ENCODE data around the gene PRICKLE1. TPM values are rescaled to one million over a fixed set of nuclear protein-coding genes. Genes with fewer than 3 reads are reported as not detected.
A peak's percentile ranks its signal among the peaks of the same experiment; 100 is the strongest.

The PRICKLE1 gene
- under 1 TPM; 0.14 to 0.18 TPM for total RNA-seq

GRCh38 chr12:42589465-42590329 is at the start of gene PRICKLE1:
PRICKLE1 (minus strand) TSS chr12:42589746; CDS start chr12:42472516, 117,230 bp downstream.
- H3K27me3 Mint-ChIP-seq = peaks cover 69% of the 10 kb centered on the region
- peak; percentile 65 for DNase-seq
- no peak within 1 kb of the TSS for H3K27ac Mint-ChIP-seq
- H3K9me3 Mint-ChIP-seq = no peaks in the 10 kb centered on the region
- peak within 1 kb of the TSS; percentile 67 for H3K4me3 Mint-ChIP-seq
- H3K4me1 Mint-ChIP-seq = peaks cover 11% of the 10 kb centered on the region
- H3K36me3 Mint-ChIP-seq = no peaks in the 10 kb centered on the region

- no peaks in the 10 kb centered on the region for H3K9me3 Mint-ChIP-seq
These were observed 49.2 kb upstream of the PRICKLE1 start for GRCh38 chr12:42638697-42639096.

GRCh38 chr12:42638011-42638410 is 48.5 kb upstream of the PRICKLE1 start:
- no peak for DNase-seq
- no peaks in the 10 kb centered on the region for H3K4me1 Mint-ChIP-seq
- no peak overlapping the region for H3K4me3 Mint-ChIP-seq
- H3K27me3 Mint-ChIP-seq = peaks cover 11% of the 10 kb centered on the region
- H3K27ac Mint-ChIP-seq = no peak overlapping the region
- no peaks in the 10 kb centered on the region for H3K36me3 Mint-ChIP-seq
- no peaks in the 10 kb centered on the region for H3K9me3 Mint-ChIP-seq

More at GRCh38 chr12:42638697-42639096, 49.2 kb upstream of the PRICKLE1 start:
- H3K27ac Mint-ChIP-seq = no peak overlapping the region
- no peak overlapping the region for H3K4me3 Mint-ChIP-seq
- H3K4me1 Mint-ChIP-seq = no peaks in the 10 kb centered on the region
- no peak for DNase-seq
- no peaks in the 10 kb centered on the region for H3K36me3 Mint-ChIP-seq
- peaks cover 11% of the 10 kb centered on the region for H3K27me3 Mint-ChIP-seq

- Mint-ChIP-seq H3K4me1 (no peaks in the 10 kb centered on the region), H3K27ac (no peak overlapping the region), H3K9me3 (no peaks in the 10 kb centered on the region), H3K36me3 (no peaks in the 10 kb centered on the region), H3K27me3 (peaks cover 11% of the 10 kb centered on the region), H3K4me3 (no peak overlapping the region)
- no peak for DNase-seq
These were observed 47.4 kb upstream of the PRICKLE1 start for GRCh38 chr12:42636993-42637392.

GRCh38 chr12:42633594-42633993 is 44.0 kb upstream of the PRICKLE1 start:
- Mint-ChIP-seq H3K4me3 (no peak overlapping the region), H3K27ac (no peak overlapping the region), H3K9me3 (no peaks in the 10 kb centered on the region), H3K4me1 (no peaks in the 10 kb centered on the region), H3K36me3 (no peaks in the 10 kb centered on the region), H3K27me3 (peaks cover 3% of the 10 kb centered on the region)
- DNase-seq = no peak

- H3K4me1 Mint-ChIP-seq = no peaks in the 10 kb centered on the region
- H3K27me3 Mint-ChIP-seq = peaks cover 3% of the 10 kb centered on the region
- no peak overlapping the region for H3K4me3 Mint-ChIP-seq
- H3K9me3 Mint-ChIP-seq = no peaks in the 10 kb centered on the region
- H3K36me3 Mint-ChIP-seq = no peaks in the 10 kb centered on the region
- DNase-seq = no peak
- H3K27ac Mint-ChIP-seq = no peak overlapping the region
These were observed 42.0 kb upstream of the PRICKLE1 start for GRCh38 chr12:42631513-42631912.

- Mint-ChIP-seq H3K27me3 (peaks cover 3% of the 10 kb centered on the region), H3K9me3 (no peaks in the 10 kb centered on the region), H3K27ac (no peak overlapping the region), H3K4me1 (no peaks in the 10 kb centered on the region), H3K36me3 (no peaks in the 10 kb centered on the region), H3K4me3 (no peak overlapping the region)
- DNase-seq = no peak
These were observed 40.8 kb upstream of the PRICKLE1 start for GRCh38 chr12:42630314-42630713.

- DNase-seq = no peak
- H3K9me3 Mint-ChIP-seq = no peaks in the 10 kb centered on the region
- H3K4me1 Mint-ChIP-seq = no peaks in the 10 kb centered on the region
- H3K27me3 Mint-ChIP-seq = peaks cover 3% of the 10 kb centered on the region
- H3K27ac Mint-ChIP-seq = no peak overlapping the region
- no peak overlapping the region for H3K4me3 Mint-ChIP-seq
- no peaks in the 10 kb centered on the region for H3K36me3 Mint-ChIP-seq
These were observed 37.6 kb upstream of the PRICKLE1 start for GRCh38 chr12:42627151-42627550.

GRCh38 chr12:42625611-42626010 is 36.1 kb upstream of the PRICKLE1 start:
- peaks cover 3% of the 10 kb centered on the region for H3K27me3 Mint-ChIP-seq
- H3K27ac Mint-ChIP-seq = no peak overlapping the region
- H3K9me3 Mint-ChIP-seq = no peaks in the 10 kb centered on the region
- H3K4me1 Mint-ChIP-seq = no peaks in the 10 kb centered on the region
- no peaks in the 10 kb centered on the region for H3K36me3 Mint-ChIP-seq
- H3K4me3 Mint-ChIP-seq = no peak overlapping the region
- DNase-seq = no peak

- Mint-ChIP-seq H3K4me1 (no peaks in the 10 kb centered on the region), H3K27ac (no peak overlapping the region), H3K27me3 (no peaks in the 10 kb centered on the region), H3K4me3 (no peak overlapping the region), H3K9me3 (peaks cover 16% of the 10 kb centered on the region), H3K36me3 (no peaks in the 10 kb centered on the region)
- DNase-seq = no peak
These were observed 28.1 kb upstream of the PRICKLE1 start for GRCh38 chr12:42617622-42618021.

- H3K4me3 Mint-ChIP-seq = no peak overlapping the region
- H3K4me1 Mint-ChIP-seq = no peaks in the 10 kb centered on the region
- no peak for DNase-seq
- H3K27ac Mint-ChIP-seq = no peak overlapping the region
- H3K9me3 Mint-ChIP-seq = peaks cover 13% of the 10 kb centered on the region
- H3K36me3 Mint-ChIP-seq = no peaks in the 10 kb centered on the region
- peaks cover 4% of the 10 kb centered on the region for H3K27me3 Mint-ChIP-seq
These were observed 25.5 kb upstream of the PRICKLE1 start for GRCh38 chr12:42615006-42615405.

- H3K4me1 Mint-ChIP-seq = no peaks in the 10 kb centered on the region
- H3K27ac Mint-ChIP-seq = no peak overlapping the region
- H3K27me3 Mint-ChIP-seq = peaks cover 14% of the 10 kb centered on the region
- no peak for DNase-seq
- H3K36me3 Mint-ChIP-seq = no peaks in the 10 kb centered on the region
- no peak overlapping the region for H3K4me3 Mint-ChIP-seq
- no peaks in the 10 kb centered on the region for H3K9me3 Mint-ChIP-seq
These were observed 22.7 kb upstream of the PRICKLE1 start for GRCh38 chr12:42612231-42612613.

GRCh38 chr12:42611571-42612230 is 22.2 kb upstream of the PRICKLE1 start:
- H3K27me3 Mint-ChIP-seq = peaks cover 14% of the 10 kb centered on the region
- H3K9me3 Mint-ChIP-seq = no peaks in the 10 kb centered on the region
- no peak overlapping the region for H3K4me3 Mint-ChIP-seq
- H3K27ac Mint-ChIP-seq = no peak overlapping the region
- no peaks in the 10 kb centered on the region for H3K36me3 Mint-ChIP-seq
- no peaks in the 10 kb centered on the region for H3K4me1 Mint-ChIP-seq
- no peak for DNase-seq

GRCh38 chr12:42609605-42610004 is 20.1 kb upstream of the PRICKLE1 start:
- H3K9me3 Mint-ChIP-seq = no peaks in the 10 kb centered on the region
- no peak overlapping the region for H3K4me3 Mint-ChIP-seq
- DNase-seq = no peak
- H3K27ac Mint-ChIP-seq = no peak overlapping the region
- H3K36me3 Mint-ChIP-seq = no peaks in the 10 kb centered on the region
- H3K4me1 Mint-ChIP-seq = no peaks in the 10 kb centered on the region
- H3K27me3 Mint-ChIP-seq = peaks cover 14% of the 10 kb centered on the region

- Mint-ChIP-seq H3K9me3 (no peaks in the 10 kb centered on the region), H3K27me3 (peaks cover 14% of the 10 kb centered on the region), H3K27ac (no peak overlapping the region), H3K4me1 (no peaks in the 10 kb centered on the region), H3K4me3 (no peak overlapping the region), H3K36me3 (no peaks in the 10 kb centered on the region)
- no peak for DNase-seq
These were observed 18.8 kb upstream of the PRICKLE1 start for GRCh38 chr12:42608196-42608825.

All from activated naive CD8-positive, alpha-beta T cell treated with anti-CD3 and anti-CD28 coated beads for 36 hours (primary cell).